GM19467 (cell line): ENCODE measurements around the gene RMND5B.
"Not testable (repeated sequence)": the region's sequence is repeated elsewhere in the genome, so short reads cannot be mapped to it uniquely, and the experiment has no call there.

Experiments
- ATAC-seq: cut with Tn5 transposase; IDR thresholded peaks from one replicate; pipeline ENCODE4 v1.9.1; 2021; ENCODE audit warnings: mild to moderate bottlenecking, moderate library complexity; ENCODE audit not compliant: unreplicated experiment

Gene RMND5B, protein sequence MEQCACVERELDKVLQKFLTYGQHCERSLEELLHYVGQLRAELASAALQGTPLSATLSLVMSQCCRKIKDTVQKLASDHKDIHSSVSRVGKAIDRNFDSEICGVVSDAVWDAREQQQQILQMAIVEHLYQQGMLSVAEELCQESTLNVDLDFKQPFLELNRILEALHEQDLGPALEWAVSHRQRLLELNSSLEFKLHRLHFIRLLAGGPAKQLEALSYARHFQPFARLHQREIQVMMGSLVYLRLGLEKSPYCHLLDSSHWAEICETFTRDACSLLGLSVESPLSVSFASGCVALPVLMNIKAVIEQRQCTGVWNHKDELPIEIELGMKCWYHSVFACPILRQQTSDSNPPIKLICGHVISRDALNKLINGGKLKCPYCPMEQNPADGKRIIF

DNA sequence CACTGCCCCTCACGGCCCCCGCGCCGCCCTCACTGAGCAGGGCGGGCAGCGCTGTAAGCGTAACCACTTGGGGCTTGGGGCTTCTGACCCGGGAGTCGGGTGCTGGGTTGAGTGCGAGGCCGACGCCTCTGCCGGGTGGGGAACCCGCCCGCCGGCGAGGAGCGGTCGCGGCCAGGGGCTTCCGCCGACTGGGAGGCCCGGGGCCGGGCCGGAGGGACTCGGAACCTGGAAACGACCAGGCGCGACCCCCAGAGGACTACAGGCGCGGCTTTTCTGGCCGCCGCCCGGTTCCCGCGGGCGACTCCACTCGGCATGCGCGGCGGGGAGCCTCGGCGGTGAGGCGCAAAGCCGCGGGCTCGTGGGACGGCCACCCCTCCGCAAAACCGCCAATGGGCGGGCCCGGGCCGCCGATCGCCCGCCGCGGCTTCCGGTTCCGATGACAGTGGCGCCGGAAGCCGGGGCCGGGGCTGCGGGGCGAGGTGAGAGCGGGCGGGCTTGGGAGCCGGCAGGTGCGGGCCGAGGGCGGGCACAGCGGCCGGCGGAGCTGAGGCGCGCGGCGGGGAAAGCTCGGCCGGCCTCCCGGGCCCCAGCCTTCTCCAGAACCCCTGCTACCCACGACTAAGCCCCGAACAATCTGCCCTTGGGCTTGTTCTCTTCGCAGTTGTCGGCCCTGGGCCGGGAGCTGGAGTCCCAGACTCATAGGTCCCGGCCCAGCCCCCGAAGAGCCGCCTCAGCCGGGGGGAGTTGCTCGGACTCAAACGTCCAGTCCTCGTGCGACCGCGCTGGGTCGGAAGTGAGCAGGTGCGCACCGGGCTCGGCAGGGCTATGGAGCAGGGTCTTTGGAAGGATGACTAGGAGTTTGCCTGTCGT is at the start of gene RMND5B:
Gene RMND5B, plus strand, starts transcription at position 439 of the 870 bp plus-strand sequence. CDS start 7,106 bp downstream, outside the sequence.
- ATAC-seq: peak; percentile 85

DNA sequence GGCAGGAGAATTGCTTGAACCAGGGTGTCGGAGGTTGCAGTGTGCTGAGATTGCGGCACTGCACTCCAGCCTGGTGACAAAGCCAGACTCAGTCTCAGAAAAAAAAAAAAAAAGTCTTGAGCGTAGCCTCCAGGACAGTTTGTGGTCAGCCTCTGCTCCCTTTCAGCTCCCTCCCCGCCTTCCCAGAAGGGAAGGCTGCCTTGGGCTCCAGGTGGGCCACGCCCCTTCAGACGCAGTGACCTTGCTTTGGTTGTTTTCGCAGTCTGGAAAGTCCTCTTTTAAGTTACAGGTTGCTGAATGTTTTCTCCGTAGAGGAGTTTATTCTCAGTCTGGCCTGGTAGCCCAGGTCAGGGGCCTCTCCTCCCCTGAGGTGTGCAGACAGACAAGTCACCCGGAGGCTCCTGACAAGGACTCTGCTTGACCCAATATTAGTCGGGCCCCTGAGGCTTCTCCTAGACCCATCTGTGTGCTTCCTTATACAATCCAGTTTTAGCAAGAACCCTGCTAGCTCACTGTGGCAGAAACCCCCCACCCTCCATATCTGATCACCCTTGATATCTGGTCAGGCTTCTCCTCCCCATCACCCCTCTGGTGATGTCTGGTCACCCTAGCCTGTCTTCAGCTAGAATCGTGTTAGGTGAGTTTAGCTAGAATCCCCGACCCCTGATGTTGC is 49.1 kb upstream of the RMND5B start:
- no peak for ATAC-seq

DNA sequence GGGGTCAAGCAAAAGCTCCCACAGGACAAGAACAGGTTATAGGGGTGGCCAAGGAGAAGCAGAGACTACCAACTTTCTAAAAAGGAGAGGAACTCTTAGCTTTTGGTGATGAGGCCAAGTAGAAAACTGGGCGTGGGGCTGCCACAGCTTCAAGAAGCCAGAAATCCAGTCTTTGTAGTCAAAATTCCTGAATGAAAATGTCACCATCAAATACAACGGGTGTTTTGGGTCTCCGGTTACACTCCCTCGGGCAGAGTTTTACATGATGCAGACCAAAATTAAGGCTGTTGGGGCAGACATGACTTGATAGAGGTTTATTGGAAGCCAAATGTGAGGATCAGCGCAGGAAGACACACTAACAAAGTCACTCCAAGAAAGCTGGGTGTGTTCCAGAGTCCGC is 46.9 kb upstream of the RMND5B start:
- no peak for ATAC-seq

DNA sequence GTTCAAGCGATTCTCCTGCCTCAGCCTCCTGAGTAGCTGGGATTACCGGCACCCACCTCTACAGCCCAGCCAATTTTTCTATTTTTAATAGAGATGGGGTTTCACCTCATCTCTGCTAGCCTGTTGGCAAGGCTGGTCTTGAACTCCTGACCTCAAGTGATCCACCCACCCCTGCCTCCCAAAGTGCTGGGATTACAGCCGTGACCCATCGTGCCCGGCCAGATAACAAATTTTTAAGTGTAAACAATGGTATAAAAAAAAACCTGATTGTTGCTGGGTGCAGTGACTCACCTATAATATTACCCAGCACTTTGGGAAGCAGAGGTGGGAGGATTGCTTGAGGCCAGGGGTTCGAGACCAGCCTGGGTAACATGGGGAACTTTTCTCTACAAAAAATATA is 45.5 kb upstream of the RMND5B start:
- no peak for ATAC-seq

DNA sequence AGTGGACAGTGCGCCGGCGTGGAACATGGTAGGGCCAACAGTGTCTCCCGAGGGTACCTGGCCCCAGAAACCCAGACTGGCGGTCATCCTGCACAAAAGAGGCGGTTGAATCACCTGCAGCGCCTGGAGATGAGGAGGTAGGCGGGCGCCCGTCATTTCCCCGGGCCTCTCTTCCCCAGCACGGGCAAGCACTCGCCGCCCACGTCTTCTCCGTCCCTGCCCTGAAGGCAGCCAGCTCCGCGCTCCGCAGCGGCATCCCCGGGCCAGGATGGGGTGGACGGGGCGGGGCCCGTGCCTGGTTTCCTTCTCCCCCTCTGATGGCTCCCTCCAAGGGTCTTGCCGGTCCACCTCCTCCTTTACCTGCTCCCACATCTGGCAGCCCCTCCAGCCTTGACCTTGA is 44.5 kb upstream of the RMND5B start:
- no peak for ATAC-seq

DNA sequence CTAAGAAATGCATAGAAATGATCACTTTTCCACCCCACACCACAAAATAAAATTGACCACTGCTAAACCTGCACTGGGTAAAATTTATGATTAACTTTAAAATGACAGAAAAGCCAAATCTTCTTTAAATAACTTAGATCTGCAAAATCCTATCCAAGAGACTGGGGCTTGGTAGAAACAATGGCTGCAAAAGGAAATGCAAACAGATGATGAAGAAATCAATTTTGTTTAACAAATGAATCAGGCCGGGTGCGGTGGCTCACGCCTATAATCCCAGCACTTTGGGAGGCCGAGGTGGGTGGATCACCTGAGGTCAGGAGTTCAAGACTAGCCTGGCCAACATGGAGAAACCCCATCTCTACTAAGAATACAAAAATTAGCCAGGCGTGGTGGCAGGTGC is 43.6 kb upstream of the RMND5B start:
- ATAC-seq: not testable (repeated sequence)

DNA sequence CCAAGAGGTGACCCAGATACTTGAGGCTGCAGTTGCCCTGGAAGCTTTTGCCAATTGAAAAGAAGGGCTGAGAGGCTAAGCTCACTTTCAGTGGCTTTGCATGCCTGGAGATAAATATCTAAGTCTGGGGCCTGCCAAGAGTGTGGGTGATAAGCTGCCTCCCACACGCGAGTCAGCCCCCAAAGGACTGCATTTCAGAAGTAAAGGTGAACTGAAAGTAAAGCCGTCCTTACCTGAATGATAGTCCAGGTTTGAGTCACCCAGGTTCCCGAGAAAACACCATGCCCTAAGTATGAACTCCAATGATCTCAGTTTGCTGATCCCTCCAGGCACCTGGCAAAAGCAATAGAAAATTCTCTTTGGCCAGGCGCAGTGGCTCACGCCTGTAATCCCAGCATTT is 40.0 kb upstream of the RMND5B start:
- no peak for ATAC-seq

DNA sequence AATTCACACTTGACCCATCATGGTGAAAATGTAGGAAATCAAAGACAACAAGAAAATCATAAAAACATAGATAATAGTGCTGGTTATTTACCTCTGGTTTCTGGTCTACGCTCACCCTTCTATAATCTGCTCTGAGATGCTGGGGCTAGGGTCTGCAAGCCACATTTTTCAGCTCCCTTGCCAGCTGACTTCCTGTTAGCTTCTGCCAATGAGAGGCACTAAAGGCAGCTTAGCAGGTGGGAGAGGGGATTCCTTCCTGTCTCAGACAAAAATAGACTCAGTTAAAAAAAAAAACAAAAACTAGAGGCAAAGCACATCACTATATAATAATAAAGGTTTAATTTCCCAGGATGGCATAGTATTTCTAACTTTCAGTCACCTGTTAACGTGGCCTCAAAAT is 37.7 kb upstream of the RMND5B start:
- ATAC-seq: no peak

DNA sequence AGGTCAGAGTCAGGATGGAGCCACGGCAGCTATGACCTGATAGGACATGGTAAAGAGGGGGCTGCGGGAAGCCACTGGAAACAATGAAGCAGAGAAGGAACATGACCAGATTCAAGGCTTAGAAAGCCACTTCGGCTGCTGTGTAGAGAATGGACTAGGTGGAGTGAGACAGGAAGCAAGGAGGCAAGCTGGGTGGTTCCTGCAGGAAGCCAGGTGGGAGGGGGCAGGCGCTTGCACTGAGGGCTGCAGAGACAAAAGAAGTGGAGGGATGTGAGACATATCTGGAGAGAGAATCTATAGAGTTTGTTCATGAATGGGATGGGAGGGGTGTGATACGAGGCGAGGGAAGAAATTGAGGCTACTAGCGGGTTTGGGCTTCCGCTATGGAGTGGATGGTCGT is 36.5 kb upstream of the RMND5B start:
- no peak for ATAC-seq

DNA sequence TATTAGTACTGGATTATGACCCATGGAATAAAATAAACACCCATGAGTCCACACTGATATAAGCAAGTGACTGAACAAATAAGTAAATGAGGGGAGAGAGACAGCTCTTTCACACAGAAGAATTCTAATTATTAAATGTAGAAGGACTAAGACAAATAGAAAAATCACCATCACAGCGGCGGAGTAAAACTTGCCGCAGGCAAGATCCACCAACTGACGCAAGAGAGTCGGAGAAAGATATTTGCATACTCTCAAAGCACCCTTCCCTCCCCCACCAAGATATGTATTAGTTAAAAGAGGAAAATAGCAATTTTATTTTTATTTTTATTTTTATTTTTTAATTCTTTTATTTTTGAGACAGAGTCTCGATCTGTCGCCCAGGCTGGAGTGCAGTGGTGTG is 32.1 kb upstream of the RMND5B start:
- no peak for ATAC-seq

DNA sequence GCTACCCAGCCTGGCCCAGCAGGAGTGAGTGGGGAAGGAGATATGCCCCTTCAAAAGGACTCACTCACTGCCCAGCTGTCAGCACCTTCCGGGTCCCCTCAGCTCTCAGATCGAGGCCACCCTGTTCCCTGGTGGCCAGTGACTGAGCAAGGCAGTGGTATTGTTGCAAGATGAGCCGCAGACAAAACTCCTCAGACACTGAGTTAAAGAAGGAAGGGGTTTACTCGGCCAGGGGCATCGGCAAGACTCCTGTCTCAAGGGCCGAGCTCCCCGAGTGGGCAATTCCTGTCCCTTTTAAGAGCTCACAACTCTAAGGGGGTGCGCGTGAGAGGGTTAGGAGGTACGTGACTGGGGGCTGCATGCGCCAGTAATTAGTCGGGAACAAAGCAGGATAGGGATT is 27.2 kb upstream of the RMND5B start:
- no peak for ATAC-seq

DNA sequence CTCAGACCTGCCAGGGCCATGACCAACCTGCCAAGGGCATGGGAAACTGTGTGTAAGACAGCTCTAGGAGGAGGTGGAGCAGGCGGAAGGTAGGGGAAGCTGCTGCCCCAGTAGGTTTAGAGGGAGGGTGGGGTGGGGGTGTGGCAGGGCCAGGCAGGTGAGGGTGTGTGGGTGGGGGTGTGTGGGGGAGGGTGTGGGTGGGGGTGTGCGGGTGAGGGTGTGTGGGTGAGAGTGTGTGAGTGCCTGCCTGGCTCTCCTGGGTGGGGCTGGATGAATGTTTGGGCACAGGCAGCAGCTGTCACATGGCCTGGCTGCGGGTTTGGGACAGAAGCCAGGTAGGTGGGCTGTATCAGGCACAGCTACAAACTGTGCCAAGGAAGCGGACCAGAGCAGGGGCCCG is 26.3 kb upstream of the RMND5B start:
- no peak for ATAC-seq

DNA sequence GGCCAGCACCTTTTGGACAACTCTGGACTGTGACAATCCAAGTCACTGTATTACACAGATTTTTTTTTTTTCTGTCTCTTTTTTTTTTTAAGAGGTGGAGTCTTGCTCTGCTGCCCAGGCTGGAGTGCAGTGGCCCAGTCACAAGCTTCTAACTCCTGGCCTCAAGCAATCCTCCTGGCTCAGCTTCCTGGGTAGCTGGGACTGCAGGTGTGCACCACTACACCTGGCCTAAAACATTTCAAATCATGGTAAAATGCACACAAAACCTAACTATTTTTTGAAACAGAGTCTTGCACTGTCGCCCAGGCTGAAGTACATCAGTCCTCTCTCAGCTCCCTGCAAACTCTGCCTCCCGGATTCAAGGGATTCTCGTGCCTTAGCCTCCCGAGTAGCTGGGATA is 24.7 kb upstream of the RMND5B start:
- no peak for ATAC-seq

DNA sequence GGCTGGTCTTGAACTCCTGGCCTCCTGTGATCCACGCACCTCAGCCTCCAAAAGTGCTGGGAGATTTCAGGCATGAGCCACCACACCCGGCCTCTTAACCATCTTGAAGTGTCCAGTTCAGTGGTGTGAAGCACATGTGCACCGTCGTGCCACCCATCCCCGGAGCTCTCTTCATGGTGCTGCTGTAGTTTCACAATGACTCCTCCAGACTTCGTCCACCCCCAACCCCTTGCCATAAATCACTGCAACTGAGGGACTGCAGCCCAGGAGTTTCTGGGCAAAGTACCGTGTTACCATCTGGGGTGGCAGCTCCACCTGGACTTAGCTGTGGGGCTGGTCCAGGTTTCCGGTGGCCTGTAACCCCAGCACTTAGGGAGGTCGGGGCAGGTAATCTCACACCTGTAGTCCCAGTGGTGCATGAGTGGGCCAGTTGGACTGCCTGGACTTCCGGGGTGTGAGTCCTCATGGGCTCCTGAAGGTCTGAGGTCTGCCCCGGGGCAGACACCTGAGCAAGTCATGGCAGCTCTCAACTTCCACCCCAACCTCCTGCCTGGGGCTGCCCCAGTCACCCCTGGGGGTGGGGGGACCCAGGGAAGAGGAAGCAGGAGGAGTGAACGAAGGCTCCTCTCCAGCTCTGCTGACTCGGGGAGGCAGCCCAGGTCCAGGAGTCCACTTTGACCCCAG is 24.1 kb upstream of the RMND5B start:
- peak; percentile 66 for ATAC-seq

DNA sequence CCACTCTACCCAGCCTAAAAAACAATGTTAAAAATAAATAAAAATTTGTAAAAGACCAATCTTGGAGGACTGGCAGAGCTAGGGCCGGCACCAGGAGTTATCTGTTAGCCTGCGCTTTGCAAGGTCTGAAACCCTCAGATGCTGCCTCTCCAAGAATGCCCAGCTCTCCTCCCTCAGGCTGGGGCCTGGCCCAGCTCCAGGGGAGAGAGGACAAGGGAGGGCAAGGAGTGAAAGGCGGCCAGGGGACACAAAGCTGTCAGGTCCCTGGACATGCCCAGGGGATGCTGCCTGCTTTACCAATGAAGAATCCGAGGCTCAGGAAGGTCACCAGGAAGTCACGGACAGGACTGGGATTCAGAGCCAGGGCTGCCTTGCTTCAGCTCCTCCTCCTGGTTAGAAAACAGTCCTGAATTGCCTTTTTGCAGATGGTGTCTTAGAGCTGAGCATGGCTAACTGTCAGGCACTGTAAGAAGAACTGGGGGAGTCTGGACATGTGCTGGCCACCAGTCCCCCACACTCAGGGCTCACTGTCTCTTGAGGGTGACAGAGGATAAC is 23.0 kb upstream of the RMND5B start:
- ATAC-seq: no peak

DNA sequence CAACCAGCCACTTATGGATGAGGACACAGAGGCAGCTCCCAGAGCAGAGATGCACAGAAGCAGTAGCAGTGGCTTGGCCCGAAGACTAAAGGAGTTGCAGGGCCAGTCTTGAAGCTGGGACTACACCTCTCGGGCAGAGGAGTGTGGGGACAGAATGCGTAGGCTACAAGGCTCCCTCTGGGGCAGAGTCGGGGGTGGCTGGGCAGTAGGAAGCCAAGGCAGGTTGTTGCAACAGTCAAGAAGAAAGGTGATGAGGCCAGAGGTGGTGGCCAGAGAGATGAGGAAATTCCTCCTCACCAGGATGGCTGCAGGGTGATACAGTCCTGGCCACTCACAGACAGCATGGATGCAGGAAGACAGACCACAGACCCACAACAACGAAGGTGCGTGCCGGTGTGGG is 22.4 kb upstream of the RMND5B start:
- no peak for ATAC-seq

DNA sequence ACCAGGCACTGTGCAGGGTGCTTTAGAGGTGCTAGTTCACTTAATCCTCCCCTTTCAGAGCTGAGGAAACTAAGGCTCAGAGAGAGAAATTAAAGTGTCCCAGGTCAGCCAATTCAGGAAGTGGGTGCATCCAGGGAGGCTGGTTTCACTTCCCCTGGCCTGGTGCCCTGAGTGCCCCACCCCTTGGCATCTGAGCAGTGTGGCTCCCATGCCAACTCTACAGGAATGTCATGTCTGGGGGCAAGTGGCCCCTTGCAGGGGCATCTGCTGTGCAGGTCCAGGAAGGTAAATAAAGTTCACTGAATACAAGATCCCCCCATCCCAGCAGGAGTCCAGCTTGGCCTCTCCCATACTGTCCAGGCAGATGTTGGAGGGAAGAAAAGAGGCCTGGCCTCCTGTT is 21.8 kb upstream of the RMND5B start:
- ATAC-seq: no peak

DNA sequence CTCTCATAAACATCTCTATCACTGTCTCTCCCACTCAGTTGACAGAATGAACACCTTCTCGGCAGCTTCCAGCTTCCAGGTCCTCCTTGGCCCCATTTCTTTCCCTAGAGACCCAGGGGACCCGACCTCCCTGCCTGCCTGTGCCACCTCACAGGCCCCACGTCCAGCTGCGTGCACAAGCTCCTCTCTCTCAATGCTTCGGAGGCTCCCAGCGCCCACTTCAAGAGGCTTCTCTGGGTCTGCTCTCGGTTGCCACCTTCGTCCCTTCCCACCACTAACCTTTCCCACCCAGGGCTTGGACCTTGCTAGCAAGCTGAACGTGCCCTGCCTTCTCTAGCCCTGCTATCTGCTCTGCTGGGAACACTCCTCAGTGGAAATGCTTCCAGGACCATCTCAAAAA is 20.3 kb upstream of the RMND5B start:
- no peak for ATAC-seq

DNA sequence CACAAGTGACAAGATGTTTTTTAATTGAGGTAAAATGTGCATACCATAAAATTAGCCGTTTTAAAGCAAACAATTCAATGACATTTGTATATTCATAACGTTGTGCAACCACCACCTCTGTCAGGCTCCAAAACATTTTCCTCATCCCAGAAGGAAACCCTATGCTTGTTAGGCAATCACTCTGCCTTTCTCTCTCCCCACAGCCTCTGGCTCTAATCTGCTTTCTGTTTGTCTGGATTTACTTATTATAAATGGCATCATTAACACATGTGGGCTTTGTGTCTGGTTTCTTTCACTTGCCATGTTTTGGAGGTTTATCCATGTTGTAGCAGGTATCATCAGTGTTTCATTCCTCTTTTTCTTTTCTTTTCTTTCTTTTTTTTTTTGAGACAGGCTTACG is 18.9 kb upstream of the RMND5B start:
- ATAC-seq: no peak

DNA sequence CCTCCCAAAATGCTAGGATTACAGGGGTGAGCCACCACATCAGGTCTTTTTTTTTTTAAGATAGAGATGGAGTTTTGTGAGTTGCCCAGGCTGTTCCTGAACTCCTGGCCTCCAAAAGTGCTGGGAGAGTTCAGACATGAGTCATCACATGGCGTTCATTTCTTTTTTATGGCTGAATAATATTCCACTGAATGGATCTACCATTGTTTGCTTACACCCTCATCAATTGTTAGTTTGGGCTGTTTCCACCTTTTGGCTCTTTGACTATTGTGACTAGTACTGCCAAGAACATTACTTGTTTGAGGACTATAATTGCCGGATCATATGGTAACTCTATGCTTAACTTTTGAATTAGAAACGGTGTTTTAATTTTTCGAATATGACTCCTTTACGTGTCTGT is 18.3 kb upstream of the RMND5B start:
- ATAC-seq: no peak
